ENCODE data around the gene KLF7.

Gene KLF7

GRCh38 chr2:207115715-207116364, 49.9 kb downstream of the KLF7 start:
- no peak overlapping the region for H3K4me2 ChIP-seq (ENCODE audit: insufficient read depth, low read length)
- ATAC-seq (ENCODE audit: insufficient read depth, low read depth) (no peak), DNase-seq (no peak)
- TF ChIP-seq, protein P1, sequence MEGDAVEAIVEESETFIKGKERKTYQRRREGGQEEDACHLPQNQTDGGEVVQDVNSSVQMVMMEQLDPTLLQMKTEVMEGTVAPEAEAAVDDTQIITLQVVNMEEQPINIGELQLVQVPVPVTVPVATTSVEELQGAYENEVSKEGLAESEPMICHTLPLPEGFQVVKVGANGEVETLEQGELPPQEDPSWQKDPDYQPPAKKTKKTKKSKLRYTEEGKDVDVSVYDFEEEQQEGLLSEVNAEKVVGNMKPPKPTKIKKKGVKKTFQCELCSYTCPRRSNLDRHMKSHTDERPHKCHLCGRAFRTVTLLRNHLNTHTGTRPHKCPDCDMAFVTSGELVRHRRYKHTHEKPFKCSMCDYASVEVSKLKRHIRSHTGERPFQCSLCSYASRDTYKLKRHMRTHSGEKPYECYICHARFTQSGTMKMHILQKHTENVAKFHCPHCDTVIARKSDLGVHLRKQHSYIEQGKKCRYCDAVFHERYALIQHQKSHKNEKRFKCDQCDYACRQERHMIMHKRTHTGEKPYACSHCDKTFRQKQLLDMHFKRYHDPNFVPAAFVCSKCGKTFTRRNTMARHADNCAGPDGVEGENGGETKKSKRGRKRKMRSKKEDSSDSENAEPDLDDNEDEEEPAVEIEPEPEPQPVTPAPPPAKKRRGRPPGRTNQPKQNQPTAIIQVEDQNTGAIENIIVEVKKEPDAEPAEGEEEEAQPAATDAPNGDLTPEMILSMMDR (IDR thresholded peaks at IDR 0.05; ENCODE audit: borderline replicate concordance, extremely low read depth, low read length, poor library complexity, severe bottlenecking): no peak
- no peak for TF ChIP-seq EZH2 (IDR thresholded peaks at IDR 0.05; ENCODE audit: borderline replicate concordance, low read depth, low read length, severe bottlenecking)
- H3K4me1 ChIP-seq (ENCODE audit: insufficient read depth, low read length): no peaks in the 10 kb centered on the region
- H3K27me3 ChIP-seq (ENCODE audit: insufficient read depth, low read length, poor library complexity): no peaks in the 10 kb centered on the region
- no peaks in the 10 kb centered on the region for H4K20me1 ChIP-seq (ENCODE audit: insufficient read depth, low read length)
- H3K27ac ChIP-seq (ENCODE audit: low read length): no peak overlapping the region
- no peak overlapping the region for H3K4me3 ChIP-seq (ENCODE audit: low read depth in 1 of 2, low read length in 2 of 2)
- H3K36me3 ChIP-seq (ENCODE audit: insufficient read depth, low read length): no peaks in the 10 kb centered on the region
- no peaks in the 10 kb centered on the region for H3K79me2 ChIP-seq (ENCODE audit: insufficient read depth, low read length)
- no peak overlapping the region for H2AFZ ChIP-seq (ENCODE audit: low read depth, low read length)
- no peak overlapping the region for H3K9ac ChIP-seq (ENCODE audit: low read depth, low read length)
- H3K9me3 ChIP-seq (ENCODE audit: insufficient read depth, low read length, severe bottlenecking): no peaks in the 10 kb centered on the region

DNA sequence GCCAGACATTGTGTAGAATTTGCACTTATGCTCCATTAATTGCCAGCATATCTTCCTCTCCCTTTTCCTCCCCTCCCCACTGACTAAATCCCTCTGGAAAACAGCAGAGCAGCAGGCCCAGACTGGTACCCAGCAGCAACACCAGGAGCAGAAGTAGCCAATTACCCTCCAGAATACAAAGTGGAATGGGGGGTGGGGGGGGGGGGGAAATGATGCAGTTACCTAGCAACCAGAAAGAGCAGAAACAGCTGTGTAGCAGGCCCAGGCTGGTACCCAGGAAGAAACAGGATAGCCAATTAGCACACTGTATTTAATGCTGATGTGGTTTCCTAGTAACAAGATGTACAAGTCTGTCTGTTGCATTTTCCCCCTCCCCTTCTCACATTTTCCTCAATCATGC, 52.3 kb downstream of the KLF7 start:
- H3K9me3 ChIP-seq (ENCODE audit: insufficient read depth, low read length, severe bottlenecking): no peaks in the 10 kb centered on the region
- H3K4me2 ChIP-seq (ENCODE audit: insufficient read depth, low read length): no peak overlapping the region
- no peak for ATAC-seq (ENCODE audit: insufficient read depth, low read depth)
- no peaks in the 10 kb centered on the region for H3K27me3 ChIP-seq (ENCODE audit: insufficient read depth, low read length, poor library complexity)
- H3K79me2 ChIP-seq (ENCODE audit: insufficient read depth, low read length): no peaks in the 10 kb centered on the region
- DNase-seq: no peak
- H3K27ac ChIP-seq (ENCODE audit: low read length): no peak overlapping the region
- no peak overlapping the region for H3K9ac ChIP-seq (ENCODE audit: low read depth, low read length)
- H3K36me3 ChIP-seq (ENCODE audit: insufficient read depth, low read length): no peaks in the 10 kb centered on the region
- H4K20me1 ChIP-seq (ENCODE audit: insufficient read depth, low read length): no peaks in the 10 kb centered on the region
- no peak overlapping the region for H3K4me3 ChIP-seq (ENCODE audit: low read depth in 1 of 2, low read length in 2 of 2)
- H2AFZ ChIP-seq (ENCODE audit: low read depth, low read length): no peak overlapping the region
- H3K4me1 ChIP-seq (ENCODE audit: insufficient read depth, low read length): no peaks in the 10 kb centered on the region
- TF ChIP-seq, protein P1 (IDR thresholded peaks at IDR 0.05; ENCODE audit: borderline replicate concordance, extremely low read depth, low read length, poor library complexity, severe bottlenecking): no peak
- TF ChIP-seq EZH2 (IDR thresholded peaks at IDR 0.05; ENCODE audit: borderline replicate concordance, low read depth, low read length, severe bottlenecking): no peak

GRCh38 chr2:207112785-207113184, 53.0 kb downstream of the KLF7 start:
- DNase-seq: no peak
- no peak for ATAC-seq (ENCODE audit: insufficient read depth, low read depth)
- Histone ChIP-seq H3K4me3 (ENCODE audit: low read depth in 1 of 2, low read length in 2 of 2) (no peak overlapping the region), H3K9me3 (ENCODE audit: insufficient read depth, low read length, severe bottlenecking) (no peaks in the 10 kb centered on the region), H3K4me1 (ENCODE audit: insufficient read depth, low read length) (no peaks in the 10 kb centered on the region), H3K79me2 (ENCODE audit: insufficient read depth, low read length) (no peaks in the 10 kb centered on the region), H3K36me3 (ENCODE audit: insufficient read depth, low read length) (no peaks in the 10 kb centered on the region), H3K27ac (ENCODE audit: low read length) (no peak overlapping the region), H3K27me3 (ENCODE audit: insufficient read depth, low read length, poor library complexity) (no peaks in the 10 kb centered on the region), H3K4me2 (ENCODE audit: insufficient read depth, low read length) (no peak overlapping the region), H4K20me1 (ENCODE audit: insufficient read depth, low read length) (no peaks in the 10 kb centered on the region), H2AFZ (ENCODE audit: low read depth, low read length) (no peak overlapping the region), H3K9ac (ENCODE audit: low read depth, low read length) (no peak overlapping the region)
- TF ChIP-seq EZH2 (IDR thresholded peaks at IDR 0.05; ENCODE audit: borderline replicate concordance, low read depth, low read length, severe bottlenecking): no peak
- TF ChIP-seq, protein P1 (IDR thresholded peaks at IDR 0.05; ENCODE audit: borderline replicate concordance, extremely low read depth, low read length, poor library complexity, severe bottlenecking): no peak

All from DND-41 (cell line).